Measurements from ENCODE around the gene ADAM12. TPM values are rescaled to one million over a fixed set of nuclear protein-coding genes. Genes with fewer than 3 reads are reported as not detected.

ADAM12 gene
- total RNA-seq, 4 donors from 2014 or later, result 0.19 to 2.6 (median 1.5) TPM

DNA sequence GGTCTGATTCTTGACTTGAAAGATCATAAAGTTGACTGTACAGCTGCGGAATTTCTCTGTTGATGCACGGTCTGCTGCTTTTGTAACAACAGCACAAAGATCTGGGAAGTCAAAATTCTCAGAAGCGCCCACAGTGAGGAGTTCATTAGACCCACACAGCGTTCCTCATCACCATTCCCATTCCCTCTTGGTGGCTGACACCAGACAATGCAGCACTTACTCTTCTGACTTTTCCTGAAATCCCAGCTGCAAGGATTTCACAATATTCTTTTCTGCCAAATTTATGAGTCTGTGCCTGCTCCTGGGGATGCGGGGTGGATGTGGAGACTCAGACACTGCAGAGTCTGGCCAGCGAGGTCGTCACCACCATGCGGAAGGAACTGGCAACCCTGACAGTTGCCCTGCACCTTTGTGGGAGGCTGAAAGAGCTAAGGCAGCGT lies 258.0 kb downstream of the ADAM12 start:
- no peak overlapping the region for H3K4me3 ChIP-seq
- H3K36me3 ChIP-seq, result no peaks in the 10 kb centered on the region
- no peaks in the 10 kb centered on the region for H3K27me3 ChIP-seq
- TF ChIP-seq POLR2AphosphoS5 (IDR thresholded peaks at IDR 0.05) (no peak), EP300 (IDR thresholded peaks at IDR 0.05) (no peak), POLR2A (IDR thresholded peaks at IDR 0.05) (no peak)
- TF ChIP-seq, protein P1, sequence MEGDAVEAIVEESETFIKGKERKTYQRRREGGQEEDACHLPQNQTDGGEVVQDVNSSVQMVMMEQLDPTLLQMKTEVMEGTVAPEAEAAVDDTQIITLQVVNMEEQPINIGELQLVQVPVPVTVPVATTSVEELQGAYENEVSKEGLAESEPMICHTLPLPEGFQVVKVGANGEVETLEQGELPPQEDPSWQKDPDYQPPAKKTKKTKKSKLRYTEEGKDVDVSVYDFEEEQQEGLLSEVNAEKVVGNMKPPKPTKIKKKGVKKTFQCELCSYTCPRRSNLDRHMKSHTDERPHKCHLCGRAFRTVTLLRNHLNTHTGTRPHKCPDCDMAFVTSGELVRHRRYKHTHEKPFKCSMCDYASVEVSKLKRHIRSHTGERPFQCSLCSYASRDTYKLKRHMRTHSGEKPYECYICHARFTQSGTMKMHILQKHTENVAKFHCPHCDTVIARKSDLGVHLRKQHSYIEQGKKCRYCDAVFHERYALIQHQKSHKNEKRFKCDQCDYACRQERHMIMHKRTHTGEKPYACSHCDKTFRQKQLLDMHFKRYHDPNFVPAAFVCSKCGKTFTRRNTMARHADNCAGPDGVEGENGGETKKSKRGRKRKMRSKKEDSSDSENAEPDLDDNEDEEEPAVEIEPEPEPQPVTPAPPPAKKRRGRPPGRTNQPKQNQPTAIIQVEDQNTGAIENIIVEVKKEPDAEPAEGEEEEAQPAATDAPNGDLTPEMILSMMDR (IDR thresholded peaks at IDR 0.05), result no peak
- no peak for DNase-seq (ENCODE audit: low spot score in 2 of 2)
- 62% methylated on average over 9 of the region's 9 CpGs for WGBS
- no peak overlapping the region for H3K27ac ChIP-seq
- peaks cover 3% of the 10 kb centered on the region for H3K4me1 ChIP-seq
- H3K9me3 ChIP-seq, result no peaks in the 10 kb centered on the region

DNA sequence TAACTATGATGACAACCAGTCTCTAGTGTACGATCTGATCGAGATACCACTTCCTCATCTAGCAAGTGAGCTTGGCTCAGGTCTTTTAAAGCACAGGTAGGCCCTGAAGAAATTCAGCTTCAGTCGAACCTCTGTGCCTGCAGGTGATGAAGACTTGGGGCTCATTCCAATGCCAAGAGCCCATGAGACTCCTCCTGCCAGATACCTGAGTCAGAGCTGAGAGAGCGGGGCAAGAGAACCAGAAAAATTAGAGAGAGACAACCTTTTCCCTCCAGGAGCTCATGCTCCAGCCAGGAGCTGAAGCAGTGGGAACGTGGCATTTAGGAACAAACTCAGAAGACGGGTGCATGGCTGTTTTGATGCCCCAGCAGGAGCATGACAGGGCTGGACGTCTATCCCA lies 259.3 kb downstream of the ADAM12 start:
- H3K9me3 ChIP-seq, result no peaks in the 10 kb centered on the region
- H3K27me3 ChIP-seq, result no peaks in the 10 kb centered on the region
- TF ChIP-seq POLR2AphosphoS5 (IDR thresholded peaks at IDR 0.05) (no peak), EP300 (IDR thresholded peaks at IDR 0.05) (no peak), POLR2A (IDR thresholded peaks at IDR 0.05) (no peak)
- TF ChIP-seq, protein P1 (IDR thresholded peaks at IDR 0.05), result no peak
- H3K27ac ChIP-seq, result no peak overlapping the region
- DNase-seq (ENCODE audit: low spot score in 2 of 2), result no peak
- no peak overlapping the region for H3K4me3 ChIP-seq
- WGBS, result 76% methylated on average over 7 of the region's 7 CpGs
- no peaks in the 10 kb centered on the region for H3K36me3 ChIP-seq
- peaks cover 3% of the 10 kb centered on the region for H3K4me1 ChIP-seq

DNA sequence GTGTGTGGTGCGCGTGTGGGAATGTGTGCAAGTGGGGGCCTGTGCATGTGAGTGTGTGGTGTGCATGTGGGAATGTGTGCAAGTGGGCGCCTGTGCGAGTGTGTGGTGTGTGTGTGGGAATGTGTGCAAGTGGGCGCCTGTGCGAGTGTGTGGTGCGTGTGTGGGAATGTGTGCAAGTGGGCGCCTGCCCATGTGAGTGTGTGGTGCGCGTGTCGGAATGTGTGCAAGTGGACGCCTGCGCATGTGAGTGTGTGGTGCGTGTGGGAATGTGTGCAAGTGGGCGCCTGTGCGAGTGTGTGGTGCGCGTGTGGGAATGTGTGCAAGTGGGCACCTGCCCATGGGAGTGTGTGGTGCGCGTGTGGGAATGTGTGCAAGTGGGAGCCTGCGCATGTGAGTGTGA lies 259.7 kb downstream of the ADAM12 start:
- no peak for DNase-seq (ENCODE audit: low spot score in 2 of 2)
- no peak overlapping the region for H3K27ac ChIP-seq
- no peak for TF ChIP-seq POLR2AphosphoS5 (IDR thresholded peaks at IDR 0.05)
- TF ChIP-seq EP300 (IDR thresholded peaks at IDR 0.05), result no peak
- TF ChIP-seq, protein P1 (IDR thresholded peaks at IDR 0.05), result no peak
- TF ChIP-seq POLR2A (IDR thresholded peaks at IDR 0.05), result no peak

DNA sequence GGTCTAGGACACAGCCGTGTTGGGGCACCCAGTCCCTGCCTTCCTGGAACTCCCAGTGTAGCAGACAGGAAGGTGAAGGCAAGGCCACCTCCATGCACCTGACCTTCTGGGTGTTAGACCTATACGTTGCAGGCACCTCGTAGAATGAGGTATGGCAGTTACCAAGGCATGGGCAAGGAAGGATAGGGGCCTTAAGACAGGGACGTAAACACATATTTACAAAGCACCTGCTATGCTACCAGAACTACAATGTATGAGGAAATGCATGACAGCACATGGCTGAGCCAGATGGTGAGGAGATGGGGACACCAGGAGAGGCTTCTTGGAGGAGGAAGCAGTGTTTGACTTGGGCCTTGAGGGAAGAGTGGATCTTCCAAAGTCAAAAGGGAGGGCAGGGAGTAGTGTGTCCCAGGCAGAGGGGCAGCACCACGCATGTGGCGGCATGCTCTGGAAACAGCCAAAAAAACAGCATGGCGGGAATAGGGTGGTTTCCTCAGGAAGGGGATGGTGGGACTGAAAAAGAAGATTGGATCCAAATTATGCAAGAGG lies 260.7 kb downstream of the ADAM12 start:
- Histone ChIP-seq H3K4me3 (no peak overlapping the region), H3K9me3 (no peaks in the 10 kb centered on the region), H3K27ac (no peak overlapping the region), H3K27me3 (no peaks in the 10 kb centered on the region), H3K4me1 (peaks cover 3% of the 10 kb centered on the region), H3K36me3 (no peaks in the 10 kb centered on the region)
- 89% methylated on average over 6 of the region's 7 CpGs for WGBS
- no peak for TF ChIP-seq EP300 (IDR thresholded peaks at IDR 0.05)
- TF ChIP-seq POLR2A (IDR thresholded peaks at IDR 0.05), result no peak
- TF ChIP-seq, protein P1 (IDR thresholded peaks at IDR 0.05), result no peak
- no peak for TF ChIP-seq POLR2AphosphoS5 (IDR thresholded peaks at IDR 0.05)
- no peak for DNase-seq (ENCODE audit: low spot score in 2 of 2)

More for the DNA sequence above, 259.7 kb downstream of the ADAM12 start:
- Histone ChIP-seq H3K36me3 (no peaks in the 10 kb centered on the region), H3K27me3 (no peaks in the 10 kb centered on the region), H3K9me3 (no peaks in the 10 kb centered on the region), H3K4me3 (no peak overlapping the region), H3K4me1 (peaks cover 3% of the 10 kb centered on the region)
- 94% methylated on average over 21 of the region's 21 CpGs for WGBS

DNA sequence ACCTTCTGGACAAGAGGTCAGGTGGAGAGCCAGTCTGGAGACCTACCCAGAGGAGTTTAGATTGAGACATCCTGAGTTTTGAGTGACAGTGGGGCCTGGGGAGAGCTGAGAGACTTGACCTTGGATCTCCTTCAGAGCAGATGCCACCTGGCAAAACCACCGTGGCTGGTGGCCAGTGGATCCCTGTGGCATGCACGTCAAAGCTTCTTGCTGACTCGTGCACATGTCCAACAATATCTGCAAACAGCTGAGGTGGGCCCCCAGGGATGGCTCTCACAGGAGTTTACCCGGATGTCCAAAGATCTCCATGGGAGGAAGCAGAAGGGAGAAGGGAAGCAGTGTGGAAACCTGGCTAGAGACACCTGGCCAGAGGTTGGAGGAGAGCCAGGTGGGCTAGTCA lies 261.4 kb downstream of the ADAM12 start:
- TF ChIP-seq, protein P1 (IDR thresholded peaks at IDR 0.05), result no peak
- TF ChIP-seq POLR2AphosphoS5 (IDR thresholded peaks at IDR 0.05) (no peak), POLR2A (IDR thresholded peaks at IDR 0.05) (no peak), EP300 (IDR thresholded peaks at IDR 0.05) (no peak)
- Histone ChIP-seq H3K36me3 (no peaks in the 10 kb centered on the region), H3K4me1 (peaks cover 3% of the 10 kb centered on the region), H3K27me3 (no peaks in the 10 kb centered on the region), H3K9me3 (no peaks in the 10 kb centered on the region), H3K4me3 (no peak overlapping the region), H3K27ac (no peak overlapping the region)
- no peak for DNase-seq (ENCODE audit: low spot score in 2 of 2)
- 83% methylated on average over 4 of the region's 4 CpGs for WGBS

Data from suprapubic skin (tissue), 4 donors.